ENCODE data around the gene ZC3H6.

ZC3H6 gene, protein sequence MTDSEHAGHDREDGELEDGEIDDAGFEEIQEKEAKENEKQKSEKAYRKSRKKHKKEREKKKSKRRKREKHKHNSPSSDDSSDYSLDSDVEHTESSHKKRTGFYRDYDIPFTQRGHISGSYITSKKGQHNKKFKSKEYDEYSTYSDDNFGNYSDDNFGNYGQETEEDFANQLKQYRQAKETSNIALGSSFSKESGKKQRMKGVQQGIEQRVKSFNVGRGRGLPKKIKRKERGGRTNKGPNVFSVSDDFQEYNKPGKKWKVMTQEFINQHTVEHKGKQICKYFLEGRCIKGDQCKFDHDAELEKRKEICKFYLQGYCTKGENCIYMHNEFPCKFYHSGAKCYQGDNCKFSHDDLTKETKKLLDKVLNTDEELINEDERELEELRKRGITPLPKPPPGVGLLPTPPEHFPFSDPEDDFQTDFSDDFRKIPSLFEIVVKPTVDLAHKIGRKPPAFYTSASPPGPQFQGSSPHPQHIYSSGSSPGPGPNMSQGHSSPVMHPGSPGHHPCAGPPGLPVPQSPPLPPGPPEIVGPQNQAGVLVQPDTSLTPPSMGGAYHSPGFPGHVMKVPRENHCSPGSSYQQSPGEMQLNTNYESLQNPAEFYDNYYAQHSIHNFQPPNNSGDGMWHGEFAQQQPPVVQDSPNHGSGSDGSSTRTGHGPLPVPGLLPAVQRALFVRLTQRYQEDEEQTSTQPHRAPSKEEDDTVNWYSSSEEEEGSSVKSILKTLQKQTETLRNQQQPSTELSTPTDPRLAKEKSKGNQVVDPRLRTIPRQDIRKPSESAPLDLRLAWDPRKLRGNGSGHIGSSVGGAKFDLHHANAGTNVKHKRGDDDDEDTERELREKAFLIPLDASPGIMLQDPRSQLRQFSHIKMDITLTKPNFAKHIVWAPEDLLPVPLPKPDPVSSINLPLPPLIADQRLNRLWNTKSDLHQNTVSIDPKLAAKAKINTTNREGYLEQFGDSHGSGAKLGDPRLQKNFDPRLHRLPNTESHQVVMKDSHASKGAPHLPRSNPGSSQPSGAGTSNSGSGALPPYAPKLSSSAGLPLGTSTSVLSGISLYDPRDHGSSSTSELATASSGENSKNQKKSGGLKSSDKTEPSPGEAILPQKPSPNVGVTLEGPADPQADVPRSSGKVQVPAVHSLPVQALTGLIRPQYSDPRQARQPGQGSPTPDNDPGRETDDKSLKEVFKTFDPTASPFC

DNA sequence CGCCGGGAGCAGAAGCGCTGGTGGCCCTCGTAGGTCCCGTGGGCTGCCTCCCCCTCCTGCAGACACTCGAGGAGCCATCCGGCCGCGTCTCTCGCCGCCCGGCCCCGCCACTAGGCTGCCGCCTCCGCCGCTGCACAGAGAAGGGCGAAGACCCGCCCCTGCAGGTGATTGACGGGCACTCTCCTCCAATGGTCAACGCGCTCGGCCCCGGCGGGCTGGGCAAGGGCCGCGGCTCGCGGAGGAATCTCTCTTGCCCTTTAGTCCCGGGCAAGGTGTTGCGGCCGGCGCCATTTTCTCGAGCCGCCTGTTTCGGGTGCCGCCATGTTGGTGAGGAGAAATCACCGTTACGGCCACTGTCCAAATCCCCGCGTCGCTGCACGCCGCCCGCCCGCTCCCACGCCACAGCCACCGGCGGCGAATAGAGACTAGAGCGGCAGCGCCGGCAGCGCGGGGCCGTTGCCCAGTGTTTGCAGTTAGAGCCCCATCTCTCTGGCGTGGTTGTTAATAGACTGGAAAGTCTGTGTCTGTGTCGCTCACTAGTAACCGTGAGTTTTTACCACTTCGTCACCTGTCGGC lies at the start of gene ZC3H6:
ZC3H6 (plus strand) TSS at position 287 of the 576 bp plus-strand sequence. CDS start 398 bp downstream, outside the sequence.
- peak; percentile 99 for DNase-seq (ENCODE audit: extremely low read depth in 1 of 2, low read depth in 1 of 2)

GRCh38 chr2:112229348-112229747 lies 46.0 kb upstream of the ZC3H6 start:
- no peak for DNase-seq (ENCODE audit: extremely low read depth in 1 of 2, low read depth in 1 of 2)

GRCh38 chr2:112230371-112230770 lies 45.0 kb upstream of the ZC3H6 start:
- DNase-seq (ENCODE audit: extremely low read depth in 1 of 2, low read depth in 1 of 2) = no peak

- no peak for DNase-seq (ENCODE audit: extremely low read depth in 1 of 2, low read depth in 1 of 2)
These were observed 35.5 kb upstream of the ZC3H6 start for GRCh38 chr2:112239862-112240261.

DNA sequence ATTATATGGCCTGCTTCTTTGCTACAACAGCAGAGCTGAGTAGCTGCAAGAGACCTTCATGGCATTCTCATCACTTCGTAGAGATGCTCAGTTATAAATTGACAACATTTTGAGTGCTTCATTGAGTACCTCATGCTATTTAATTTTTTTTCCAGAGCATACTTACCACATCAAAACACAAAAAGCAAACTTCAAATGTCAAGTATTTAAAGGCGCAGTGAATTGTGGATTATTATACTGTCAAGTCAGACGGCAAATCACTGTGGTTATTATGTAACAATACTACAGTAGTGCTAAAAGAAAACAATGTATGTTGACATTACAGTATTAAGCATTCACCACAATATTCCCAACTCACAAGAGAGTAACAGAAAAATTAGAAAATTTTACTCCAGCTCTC lies 33.0 kb upstream of the ZC3H6 start:
- DNase-seq (ENCODE audit: extremely low read depth in 1 of 2, low read depth in 1 of 2) = no peak

DNA sequence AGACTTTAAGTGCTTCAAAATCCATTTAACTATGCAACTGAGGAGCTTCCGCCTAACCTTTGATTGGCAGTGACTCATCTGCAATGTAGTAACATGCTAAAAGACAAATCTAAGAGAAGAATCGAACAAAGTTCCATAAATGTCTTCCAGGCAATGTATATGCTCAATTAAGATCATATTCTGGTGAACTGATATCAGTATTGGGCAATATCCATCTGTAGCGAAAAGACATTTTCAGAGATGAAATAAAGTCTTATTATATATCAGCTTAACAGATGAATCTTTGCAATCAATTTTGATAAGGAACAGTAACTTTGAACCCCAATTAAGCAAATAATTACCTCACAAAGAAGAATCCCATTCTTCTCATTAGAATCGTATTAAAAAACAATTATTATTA lies 32.2 kb upstream of the ZC3H6 start:
- no peak for DNase-seq (ENCODE audit: extremely low read depth in 1 of 2, low read depth in 1 of 2)

- no peak for DNase-seq (ENCODE audit: extremely low read depth in 1 of 2, low read depth in 1 of 2)
These were observed 30.5 kb upstream of the ZC3H6 start for GRCh38 chr2:112244854-112245253.

- no peak for DNase-seq (ENCODE audit: extremely low read depth in 1 of 2, low read depth in 1 of 2)
These were observed 24.1 kb upstream of the ZC3H6 start for GRCh38 chr2:112251271-112251670.

- no peak for DNase-seq (ENCODE audit: extremely low read depth in 1 of 2, low read depth in 1 of 2)
These were observed 22.1 kb upstream of the ZC3H6 start for GRCh38 chr2:112253261-112253815.

DNA sequence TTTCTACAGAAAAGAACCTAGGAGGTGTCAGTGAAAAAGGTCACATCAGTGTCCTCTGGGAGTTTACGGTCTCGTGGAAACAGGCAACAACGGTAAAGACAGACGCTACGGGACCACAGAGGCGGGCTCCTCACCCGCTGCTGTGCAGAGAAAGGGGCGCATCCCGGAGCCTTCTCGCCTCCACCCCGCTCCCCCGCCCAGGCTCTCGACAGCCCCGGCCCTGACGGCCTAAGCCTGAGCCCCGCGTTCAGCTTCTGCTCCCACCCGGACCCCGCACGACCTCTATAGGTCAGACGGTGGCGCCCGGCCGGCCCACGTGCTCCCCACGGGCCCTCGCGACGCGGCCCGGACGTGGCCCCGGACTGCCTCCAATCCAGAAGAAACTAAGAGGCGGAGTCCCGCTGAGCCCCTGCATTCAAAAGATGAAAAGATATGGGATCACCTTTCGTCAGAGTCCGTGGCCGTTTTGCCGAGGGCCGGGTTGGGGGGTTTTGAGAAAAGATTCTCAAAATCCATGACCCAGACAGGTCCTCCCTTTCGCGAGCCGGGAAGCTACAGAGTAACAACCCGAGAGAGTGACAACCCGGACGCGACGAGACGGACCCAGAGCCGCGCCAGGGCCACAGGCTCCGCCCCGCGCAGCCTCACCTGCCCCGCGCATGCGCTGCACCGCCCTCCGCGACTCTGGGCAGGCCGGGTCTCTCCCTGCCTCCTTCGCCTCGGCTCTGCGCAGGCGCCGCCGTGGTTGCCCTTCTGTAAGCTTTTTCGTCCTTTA lies 20.7 kb upstream of the ZC3H6 start, which contains the start of gene ZC3H8:
ZC3H8 (minus strand) TSS at position 577 of the 775 bp plus-strand sequence; CDS start at position 516, 61 bp downstream.
- peak; percentile 84 to 94 for DNase-seq (ENCODE audit: extremely low read depth in 1 of 2, low read depth in 1 of 2)

GRCh38 chr2:112255875-112256274 lies 19.5 kb upstream of the ZC3H6 start:
- no peak for DNase-seq (ENCODE audit: extremely low read depth in 1 of 2, low read depth in 1 of 2)

DNA sequence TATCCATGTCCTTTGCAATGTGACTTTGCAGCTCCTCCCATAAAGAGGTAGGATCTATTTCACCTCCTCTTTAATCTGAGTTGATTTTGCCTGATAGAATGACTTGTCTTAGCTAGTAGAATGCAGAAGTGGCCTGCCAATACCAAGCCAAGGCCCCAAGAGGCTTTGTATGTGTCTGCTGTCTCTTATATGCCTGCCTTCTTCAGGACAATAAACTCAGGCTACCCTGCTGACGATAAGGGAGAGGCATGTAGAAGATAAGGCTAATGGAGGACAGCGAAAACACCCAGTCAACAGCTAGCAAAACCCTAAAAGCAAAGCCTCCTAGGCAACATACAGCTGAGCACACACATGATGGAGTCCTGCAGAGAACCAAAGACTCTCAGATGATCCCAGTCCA lies 18.7 kb upstream of the ZC3H6 start:
- DNase-seq (ENCODE audit: extremely low read depth in 1 of 2, low read depth in 1 of 2) = no peak

GRCh38 chr2:112257575-112257974 lies 17.8 kb upstream of the ZC3H6 start:
- no peak for DNase-seq (ENCODE audit: extremely low read depth in 1 of 2, low read depth in 1 of 2)

DNA sequence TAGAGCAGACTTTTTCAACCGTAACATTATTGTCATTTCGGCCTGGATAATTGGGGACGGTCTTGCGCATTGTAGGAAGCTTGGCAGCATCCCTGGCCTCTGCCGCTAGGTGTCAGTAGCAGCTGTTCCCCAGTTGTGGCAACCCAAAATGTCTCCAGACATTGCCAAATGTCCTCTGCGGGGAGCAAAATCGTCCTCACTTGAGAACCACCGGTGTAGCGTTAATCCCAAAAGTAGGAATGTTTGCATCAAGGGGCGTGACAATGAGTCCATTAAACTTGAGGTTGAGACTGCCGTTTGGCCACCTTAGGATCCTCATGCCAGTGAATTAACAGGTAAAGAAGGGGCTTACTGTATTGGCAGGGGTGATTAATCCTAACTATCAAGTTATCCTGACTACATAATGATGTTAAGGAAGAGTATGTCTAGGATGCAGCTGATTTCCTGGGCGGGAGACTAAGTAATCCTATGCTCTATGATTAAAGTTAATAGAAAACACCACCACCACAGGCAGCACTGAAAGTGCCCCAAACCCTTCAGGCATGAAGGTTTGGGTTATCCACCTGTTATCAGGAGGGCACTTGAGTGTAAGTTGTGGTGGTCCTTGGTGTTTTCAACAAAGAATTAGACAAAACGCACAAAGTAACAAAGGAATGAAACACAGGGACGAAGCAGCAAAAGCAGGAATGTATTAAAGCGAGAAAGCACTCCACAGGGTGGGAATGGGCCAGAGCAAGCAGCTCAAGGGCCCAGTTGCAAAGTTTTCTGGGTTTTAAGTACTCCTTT lies 15.7 kb upstream of the ZC3H6 start:
- DNase-seq (ENCODE audit: extremely low read depth in 1 of 2, low read depth in 1 of 2) = peak; percentile 71 to 73

DNA sequence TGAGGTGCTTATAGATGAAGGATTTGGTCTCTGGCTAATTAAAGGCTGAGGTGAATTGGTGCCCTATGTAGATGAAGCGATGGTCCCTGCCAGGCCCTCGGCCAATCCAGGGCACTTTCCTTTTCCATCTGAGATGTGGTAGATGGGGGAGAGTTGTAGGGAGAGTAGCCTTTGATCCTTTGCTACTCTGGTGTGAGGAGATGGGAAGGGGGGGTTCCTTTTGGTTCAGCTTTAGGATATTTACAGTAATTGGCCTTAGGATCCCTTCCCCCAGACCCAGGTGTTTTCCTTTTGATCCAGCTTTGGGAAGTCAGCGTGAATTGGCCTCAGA lies 15.1 kb upstream of the ZC3H6 start:
- no peak for DNase-seq (ENCODE audit: extremely low read depth in 1 of 2, low read depth in 1 of 2)

- DNase-seq (ENCODE audit: extremely low read depth in 1 of 2, low read depth in 1 of 2) = no peak
These were observed 12.5 kb upstream of the ZC3H6 start for GRCh38 chr2:112262876-112263275.

DNA sequence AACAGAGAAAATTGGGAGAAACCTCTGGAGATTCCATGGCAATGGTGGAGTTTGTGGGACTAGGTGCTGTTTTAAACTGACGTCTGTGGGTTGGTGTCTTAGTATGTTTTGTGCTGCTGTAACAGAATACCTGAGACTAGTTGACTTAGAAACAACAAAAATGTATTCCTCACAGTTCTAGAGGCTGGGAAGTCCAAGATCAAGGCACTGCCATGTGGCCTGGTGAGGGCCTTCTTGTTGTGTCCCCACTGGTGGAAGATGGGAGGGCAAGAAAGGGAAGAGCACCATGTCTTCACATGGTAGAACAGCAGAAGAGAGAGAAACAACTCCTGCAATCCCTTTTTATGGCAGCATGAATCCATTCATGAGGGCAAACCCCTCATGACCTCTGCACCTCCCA lies 6.8 kb upstream of the ZC3H6 start:
- no peak for DNase-seq (ENCODE audit: extremely low read depth in 1 of 2, low read depth in 1 of 2)

- no peak for DNase-seq (ENCODE audit: extremely low read depth in 1 of 2, low read depth in 1 of 2)
These were observed 2.7 kb upstream of the ZC3H6 start for GRCh38 chr2:112272669-112273068.

DNA sequence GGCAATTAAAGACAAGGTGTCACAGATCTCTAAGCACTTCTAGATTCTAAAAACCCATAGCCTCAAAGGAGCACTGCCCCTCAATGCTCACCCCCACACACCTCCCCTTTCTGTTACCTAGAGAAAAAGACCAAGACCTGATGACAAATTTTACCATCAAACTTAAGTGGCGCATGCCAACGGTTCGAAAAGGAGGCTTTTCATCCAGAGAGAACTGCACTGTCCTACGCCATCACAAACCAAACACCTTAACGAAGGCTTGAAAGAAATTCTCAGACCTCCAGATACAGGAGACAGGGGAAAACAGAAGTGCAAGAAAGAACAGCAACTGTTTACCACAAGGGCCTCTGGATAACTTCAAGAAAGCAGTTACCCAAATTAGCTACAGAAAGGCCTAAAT lies 2.0 kb upstream of the ZC3H6 start:
- DNase-seq (ENCODE audit: extremely low read depth in 1 of 2, low read depth in 1 of 2) = no peak
